ENCODE data around the gene ELMOD1. TPM values are rescaled to one million over a fixed set of nuclear protein-coding genes. Genes with fewer than 3 reads are reported as not detected.
A peak's percentile ranks its signal among the peaks of the same experiment; 100 is the strongest.
"Not testable (repeated sequence)": the region's sequence is repeated elsewhere in the genome, so short reads cannot be mapped to it uniquely, and the experiment has no call there.

Gene ELMOD1
- total RNA-seq, 1 donor from 2014 or later, result 2.3 TPM

DNA sequence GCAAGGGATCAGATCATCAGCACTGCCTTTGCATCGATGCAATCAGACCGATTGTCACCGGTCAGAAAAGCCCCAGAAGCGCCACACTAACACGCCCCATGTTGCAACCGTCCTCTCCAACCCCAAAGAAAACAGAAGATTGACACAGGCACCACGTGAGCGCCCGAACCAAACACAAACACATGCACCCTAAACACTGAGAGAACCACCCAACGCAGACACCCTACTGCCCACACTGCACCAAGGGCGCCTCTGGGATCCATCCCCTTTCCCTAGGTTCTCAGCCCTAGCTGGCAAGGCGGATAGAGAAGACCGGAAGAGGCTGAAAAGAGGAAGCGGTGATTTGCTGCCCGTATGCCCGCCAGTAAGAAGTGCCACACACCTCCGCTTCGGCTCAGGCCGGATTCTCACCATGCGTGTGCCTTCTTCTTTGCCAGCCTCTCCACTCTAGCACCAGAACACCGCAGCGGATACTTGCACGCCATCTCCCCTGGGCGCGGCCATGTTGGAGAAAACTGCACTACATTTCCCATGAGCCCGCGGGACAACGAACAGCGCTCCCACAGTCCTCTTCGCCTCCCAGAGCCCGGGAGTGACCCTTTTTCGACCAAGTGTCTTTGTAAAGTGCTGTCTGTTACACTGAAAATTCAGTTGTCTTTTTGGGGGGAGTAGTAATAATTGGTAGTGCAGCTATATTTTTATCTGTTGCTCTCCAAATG is 25.6 kb upstream of the ELMOD1 start, which contains the start of gene ALKBH8:
TSS of gene ALKBH8 (minus strand) at position 517 of the 719 bp plus-strand sequence. CDS start 4,842 bp downstream, outside the sequence.
- Histone ChIP-seq H3K4me3 (peak within 1 kb of the TSS; percentile 94), H3K4me1 (peaks cover 43% of the 10 kb centered on the region), H3K27ac (replicated peaks) (peak within 1 kb of the TSS; percentile 89), H3K9me3 (replicated peaks) (no peaks in the 10 kb centered on the region), H3K27me3 (ENCODE audit: low read depth) (peaks cover 16% of the 10 kb centered on the region), H3K36me3 (peaks cover 5% of the 10 kb centered on the region)
- TF ChIP-seq, protein P1, sequence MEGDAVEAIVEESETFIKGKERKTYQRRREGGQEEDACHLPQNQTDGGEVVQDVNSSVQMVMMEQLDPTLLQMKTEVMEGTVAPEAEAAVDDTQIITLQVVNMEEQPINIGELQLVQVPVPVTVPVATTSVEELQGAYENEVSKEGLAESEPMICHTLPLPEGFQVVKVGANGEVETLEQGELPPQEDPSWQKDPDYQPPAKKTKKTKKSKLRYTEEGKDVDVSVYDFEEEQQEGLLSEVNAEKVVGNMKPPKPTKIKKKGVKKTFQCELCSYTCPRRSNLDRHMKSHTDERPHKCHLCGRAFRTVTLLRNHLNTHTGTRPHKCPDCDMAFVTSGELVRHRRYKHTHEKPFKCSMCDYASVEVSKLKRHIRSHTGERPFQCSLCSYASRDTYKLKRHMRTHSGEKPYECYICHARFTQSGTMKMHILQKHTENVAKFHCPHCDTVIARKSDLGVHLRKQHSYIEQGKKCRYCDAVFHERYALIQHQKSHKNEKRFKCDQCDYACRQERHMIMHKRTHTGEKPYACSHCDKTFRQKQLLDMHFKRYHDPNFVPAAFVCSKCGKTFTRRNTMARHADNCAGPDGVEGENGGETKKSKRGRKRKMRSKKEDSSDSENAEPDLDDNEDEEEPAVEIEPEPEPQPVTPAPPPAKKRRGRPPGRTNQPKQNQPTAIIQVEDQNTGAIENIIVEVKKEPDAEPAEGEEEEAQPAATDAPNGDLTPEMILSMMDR (IDR thresholded peaks at IDR 0.05; ENCODE audit: borderline replicate concordance), result peak; percentile 16
- intact Hi-C loops (cut with micrococcal nuclease), result no loop called here
- DNase-seq, result peak; percentile 79

DNA sequence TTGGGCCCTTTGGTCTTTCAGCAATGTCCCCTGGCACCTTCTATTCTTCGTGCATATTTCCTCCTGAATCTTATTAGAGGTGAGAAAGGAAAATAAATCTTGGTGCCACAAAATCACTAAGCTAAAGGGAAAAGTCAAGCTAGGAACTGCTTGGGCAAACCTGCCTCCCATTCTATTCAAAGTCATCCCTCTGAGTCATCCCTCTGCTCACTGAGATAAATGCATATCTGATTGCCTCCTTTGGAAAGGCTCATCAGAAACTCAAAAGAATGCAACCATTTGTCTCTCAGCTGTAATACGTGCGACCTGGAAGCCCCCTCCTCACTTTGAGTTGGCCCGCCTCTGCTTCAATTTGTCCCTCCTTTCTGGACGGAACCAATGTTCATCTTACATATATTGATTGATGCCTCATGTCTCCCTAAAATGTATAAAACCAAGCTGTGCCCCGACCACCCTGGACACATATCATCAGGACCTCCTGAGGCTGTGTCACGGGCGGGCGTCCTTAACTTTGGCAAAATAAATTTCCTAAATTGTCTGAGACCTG is 24.9 kb upstream of the ELMOD1 start:
- Histone ChIP-seq H3K27me3 (ENCODE audit: low read depth) (peaks cover 22% of the 10 kb centered on the region), H3K4me1 (peaks cover 43% of the 10 kb centered on the region), H3K27ac (replicated peaks) (peak overlapping the region; percentile 89), H3K4me3 (peak overlapping the region; percentile 94)
- H3K9me3 ChIP-seq (replicated peaks); H3K36me3 ChIP-seq; DNase-seq; intact Hi-C loops (cut with micrococcal nuclease): not testable (repeated sequence)
- TF ChIP-seq, protein P1 (IDR thresholded peaks at IDR 0.05; ENCODE audit: borderline replicate concordance), result peak; percentile 3

DNA sequence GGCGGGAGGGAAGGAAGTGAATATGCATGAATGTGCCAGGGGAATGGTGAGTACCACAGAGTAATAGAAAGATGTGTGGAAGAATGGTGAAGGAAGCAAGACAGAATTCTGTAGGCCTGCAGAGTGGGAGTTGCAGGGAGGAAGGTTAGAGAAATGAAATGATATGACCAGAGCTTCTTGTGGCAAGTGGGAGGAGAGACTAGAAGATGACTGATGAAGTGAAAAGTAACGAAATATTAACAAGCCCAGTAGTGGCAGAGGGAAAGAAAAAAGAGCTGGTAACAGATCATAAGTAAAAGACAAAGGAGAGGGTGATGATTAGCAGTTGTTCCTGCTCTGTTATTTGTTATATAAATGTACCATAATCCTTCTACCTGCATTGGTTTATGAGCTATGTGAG is 24.4 kb upstream of the ELMOD1 start:
- H3K36me3 ChIP-seq, result peaks cover 4% of the 10 kb centered on the region
- H3K4me1 ChIP-seq, result peaks cover 43% of the 10 kb centered on the region
- no peaks in the 10 kb centered on the region for H3K9me3 ChIP-seq (replicated peaks)
- DNase-seq, result no peak
- no peak overlapping the region for H3K4me3 ChIP-seq
- intact Hi-C loops (cut with micrococcal nuclease), result no loop called here
- no peak overlapping the region for H3K27ac ChIP-seq (replicated peaks)
- TF ChIP-seq, protein P1 (IDR thresholded peaks at IDR 0.05; ENCODE audit: borderline replicate concordance), result no peak
- peaks cover 28% of the 10 kb centered on the region for H3K27me3 ChIP-seq (ENCODE audit: low read depth)

DNA sequence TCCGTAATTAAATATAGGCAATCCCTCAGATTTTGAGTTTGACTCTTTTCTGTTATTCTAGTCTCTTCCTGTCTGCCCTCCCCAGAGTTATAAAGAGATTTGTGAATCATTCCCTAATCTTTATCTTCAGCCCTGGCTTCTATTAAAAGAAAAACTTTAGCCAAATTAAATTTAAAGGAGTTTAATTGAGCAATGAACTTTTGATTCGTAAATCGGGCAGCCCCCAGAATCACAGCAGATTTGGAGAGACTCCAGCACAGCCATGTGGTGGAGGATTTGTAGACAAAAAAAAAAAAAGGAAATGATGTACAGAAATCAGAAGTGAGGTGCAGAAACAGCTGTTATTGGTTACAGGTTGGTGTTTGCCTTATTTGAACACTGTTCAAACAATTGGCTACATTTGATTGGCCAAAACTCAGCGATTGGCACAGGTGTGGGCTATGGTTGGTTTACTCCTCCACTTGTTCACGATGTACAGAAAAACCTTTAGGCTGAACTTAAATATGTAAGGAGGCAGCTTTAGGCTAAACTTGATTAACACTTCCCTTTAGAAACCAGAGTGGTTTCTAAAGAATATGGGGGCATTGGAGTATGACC is 23.1 kb upstream of the ELMOD1 start:
- no peak for DNase-seq
- no peak overlapping the region for H3K27ac ChIP-seq (replicated peaks)
- no peaks in the 10 kb centered on the region for H3K36me3 ChIP-seq
- H3K9me3 ChIP-seq (replicated peaks), result no peaks in the 10 kb centered on the region
- intact Hi-C loops (cut with micrococcal nuclease), result no loop called here
- H3K4me1 ChIP-seq, result peaks cover 37% of the 10 kb centered on the region
- H3K27me3 ChIP-seq (ENCODE audit: low read depth), result peaks cover 30% of the 10 kb centered on the region
- H3K4me3 ChIP-seq, result no peak overlapping the region
- TF ChIP-seq, protein P1 (IDR thresholded peaks at IDR 0.05; ENCODE audit: borderline replicate concordance), result no peak

DNA sequence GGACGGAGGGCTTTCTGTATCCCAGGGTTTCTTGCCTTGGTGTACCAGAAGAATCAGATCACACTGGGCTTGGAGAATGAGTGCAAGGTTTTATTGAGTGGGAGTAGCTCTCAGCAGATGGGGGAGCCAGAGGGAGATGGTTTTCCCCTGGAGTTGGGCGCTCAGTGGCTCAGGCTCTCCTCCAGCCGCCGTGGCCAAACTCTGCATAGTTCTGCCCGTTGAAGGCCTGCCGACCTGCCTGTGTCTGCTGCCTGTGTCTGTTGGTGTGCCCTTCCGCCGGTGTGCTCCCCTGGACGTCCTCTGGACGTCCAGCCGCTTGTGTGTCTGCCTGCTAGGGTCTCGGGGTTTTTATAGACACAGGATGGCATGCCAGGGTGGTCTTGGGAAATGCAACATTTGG is 20.9 kb upstream of the ELMOD1 start:
- no peak for DNase-seq
- H3K27ac ChIP-seq (replicated peaks), result no peak overlapping the region
- peaks cover 15% of the 10 kb centered on the region for H3K4me1 ChIP-seq
- H3K4me3 ChIP-seq, result no peak overlapping the region
- H3K36me3 ChIP-seq, result no peaks in the 10 kb centered on the region
- intact Hi-C loops (cut with micrococcal nuclease), result loop anchor here (10.0 kb wide), 1 partner anchor 205 kb away; no protein-coding TSS in a partner anchor
- TF ChIP-seq, protein P1 (IDR thresholded peaks at IDR 0.05; ENCODE audit: borderline replicate concordance), result no peak
- no peaks in the 10 kb centered on the region for H3K9me3 ChIP-seq (replicated peaks)
- peaks cover 30% of the 10 kb centered on the region for H3K27me3 ChIP-seq (ENCODE audit: low read depth)
